ENCODE results near the gene GPR78.

GRCh38 chr4:8540072-8540471, 40.1 kb upstream of the GPR78 start:
- TF ChIP-seq EZH2phosphoT487 (IDR thresholded peaks at IDR 0.05; ENCODE audit: insufficient read depth, low read depth) (no peak), EZH2 (IDR thresholded peaks at IDR 0.05; ENCODE audit: insufficient read depth, poor library complexity, severe bottlenecking) (no peak)
